Medulla oblongata (tissue), 1 donor: ENCODE results near the gene CPED1.
"Not testable (repeated sequence)": the region's sequence is repeated elsewhere in the genome, so short reads cannot be mapped to it uniquely, and the experiment has no call there.

Experiments used
- DNase-seq: peaks from one replicate; pipeline ENCODE4 v3.0.0-alpha.2; 2015; ENCODE audit errors: extremely low spot score

Gene CPED1

DNA sequence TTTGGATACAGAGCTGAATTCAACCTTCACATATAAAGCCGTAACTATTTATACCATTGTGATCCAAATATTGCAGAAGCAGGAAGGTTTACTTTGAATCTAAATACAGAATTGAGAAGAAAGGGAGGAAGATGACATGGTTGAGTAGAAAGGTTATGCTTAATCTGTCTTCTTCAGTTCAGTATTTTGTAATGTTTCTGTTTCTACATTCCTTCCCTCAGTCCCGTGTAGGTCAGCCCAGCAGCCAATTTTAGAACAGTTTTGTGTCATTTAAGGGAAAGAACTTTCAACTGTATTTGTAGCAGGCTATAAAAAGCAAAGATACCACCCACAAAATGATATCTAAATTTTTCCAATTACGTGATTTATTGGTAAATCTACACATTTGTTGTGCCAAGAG, 97.4 kb downstream of the CPED1 start:
- DNase-seq = no peak

DNA sequence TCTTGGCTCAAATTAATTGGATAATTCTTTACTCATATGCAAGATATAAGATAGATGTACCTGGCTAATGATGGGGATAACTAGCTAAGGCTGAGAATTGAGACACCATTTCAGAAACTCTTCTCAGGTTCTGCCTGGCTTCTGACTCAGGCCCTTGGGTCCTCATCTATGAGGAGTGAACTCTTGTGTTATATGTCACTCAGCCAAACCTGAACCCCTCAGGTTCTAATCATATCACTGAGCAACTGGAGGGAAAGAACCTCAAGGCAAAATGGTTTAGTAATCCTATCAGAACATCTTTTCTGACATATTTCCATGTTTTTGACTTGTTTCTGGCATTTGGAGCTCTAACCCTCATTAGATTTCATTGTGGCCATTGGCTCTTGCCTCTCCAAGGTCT, 100.4 kb downstream of the CPED1 start:
- no peak for DNase-seq

DNA sequence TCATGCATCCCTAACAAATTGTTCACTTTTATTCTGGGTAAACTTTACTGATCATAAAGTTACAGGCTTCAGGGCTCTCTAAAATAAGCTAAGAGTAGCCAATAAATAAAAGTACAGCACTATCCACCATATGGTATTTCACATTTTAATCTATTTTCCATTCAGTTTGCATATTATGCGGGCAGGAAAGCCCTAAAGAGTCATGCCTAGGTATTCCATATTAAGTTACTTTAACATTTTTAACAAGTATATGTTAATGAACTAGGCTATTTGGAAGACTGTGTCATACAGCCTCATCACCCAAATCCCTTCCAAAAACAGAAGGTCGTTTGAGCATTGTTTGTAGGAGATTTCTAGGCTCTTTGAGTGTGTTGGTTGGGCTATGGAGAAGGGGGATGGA, 106.3 kb downstream of the CPED1 start:
- no peak for DNase-seq

DNA sequence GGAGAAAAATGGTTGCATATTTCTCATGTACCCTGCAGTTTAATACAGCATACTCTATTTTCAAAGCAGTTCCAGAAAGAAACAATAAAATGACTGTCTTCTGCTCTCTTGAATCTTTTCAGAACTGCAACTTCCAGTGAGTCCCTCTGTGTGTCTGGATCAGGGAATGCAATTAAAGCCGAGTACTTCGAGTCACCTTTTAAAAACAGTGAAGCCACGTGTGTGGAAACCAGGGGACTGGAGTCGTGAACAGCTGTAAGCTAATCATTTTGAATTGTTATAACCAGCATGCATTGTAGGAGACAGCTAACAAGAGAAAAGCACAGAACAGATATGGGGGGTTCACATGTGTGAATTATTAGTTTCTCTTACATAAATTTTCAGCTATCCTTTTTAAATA, 109.1 kb downstream of the CPED1 start:
- no peak for DNase-seq

DNA sequence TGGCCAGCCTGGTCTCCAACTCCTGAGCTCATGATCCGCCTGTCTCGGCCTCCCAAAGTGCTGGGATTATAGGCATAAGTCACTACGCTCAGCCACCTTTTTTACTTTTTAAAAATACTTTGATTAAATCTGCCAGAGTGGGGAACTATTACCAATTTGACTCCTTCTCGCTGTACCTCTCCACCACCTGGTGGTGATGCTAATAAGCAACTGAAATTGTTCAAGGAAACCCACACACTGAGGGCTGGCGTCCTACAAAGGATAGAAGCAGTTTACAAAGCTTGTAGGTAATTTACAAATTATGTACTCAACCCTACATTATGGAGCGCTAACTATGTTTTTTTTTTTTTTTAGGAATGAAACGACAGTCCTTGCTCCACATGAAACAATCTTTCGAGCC, 111.1 kb downstream of the CPED1 start:
- no peak for DNase-seq

DNA sequence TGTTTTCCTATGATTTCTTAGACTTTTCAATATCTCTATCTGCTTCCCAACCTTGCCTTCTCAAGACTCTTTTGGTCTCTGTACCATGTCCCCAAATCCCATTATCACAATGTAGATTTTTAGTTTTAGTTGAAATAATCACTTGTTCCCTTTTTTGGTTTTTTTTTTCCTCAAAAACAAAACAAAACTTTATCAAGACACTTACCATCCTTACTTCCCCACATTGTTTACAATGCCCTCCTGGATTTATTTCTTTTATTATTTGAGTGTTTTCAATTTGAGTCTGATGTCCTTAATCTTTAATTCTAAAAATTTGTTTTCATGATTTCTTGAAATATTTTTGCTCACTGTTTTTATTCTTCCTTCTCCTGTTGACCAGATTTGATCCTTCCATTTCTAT, 112.6 kb downstream of the CPED1 start:
- no peak for DNase-seq

DNA sequence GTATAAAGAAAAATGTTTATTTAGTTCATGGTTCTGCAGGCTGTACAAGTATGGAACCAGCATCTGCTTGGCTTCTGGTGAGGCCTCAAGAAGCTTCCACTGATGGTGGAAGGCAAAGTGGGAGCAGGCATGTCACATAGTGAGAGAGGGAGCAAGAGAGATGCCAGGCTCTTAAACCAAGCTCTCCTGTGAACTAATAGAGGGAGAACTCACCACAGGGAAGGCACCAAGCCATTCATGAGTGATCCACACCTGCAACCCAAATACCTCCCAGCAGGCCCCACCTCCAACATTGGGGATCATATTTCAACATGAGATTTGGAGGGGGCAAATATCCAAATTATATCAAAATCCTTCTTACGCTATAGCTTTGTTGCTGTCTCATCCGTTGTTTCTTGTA, 113.1 kb downstream of the CPED1 start:
- DNase-seq = no peak

DNA sequence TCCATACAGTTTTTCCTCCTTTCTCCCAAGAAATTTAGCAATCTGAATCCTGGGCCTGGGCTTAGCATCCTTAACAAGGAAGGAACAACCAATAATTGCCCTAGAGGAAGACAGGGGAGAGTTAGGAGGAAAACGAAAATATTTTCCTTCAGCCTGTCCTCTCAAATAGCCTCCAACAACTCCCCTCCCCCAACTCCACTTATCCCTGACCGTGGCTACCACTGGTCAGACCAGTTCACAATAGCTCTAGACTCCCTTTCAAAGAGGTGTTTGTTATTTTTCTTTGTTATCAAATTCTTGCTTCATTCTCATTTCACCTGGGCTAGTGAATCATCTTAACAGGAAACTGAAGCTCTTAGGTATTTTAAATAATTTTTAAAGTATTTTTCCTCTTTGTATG, 114.1 kb downstream of the CPED1 start:
- no peak for DNase-seq

DNA sequence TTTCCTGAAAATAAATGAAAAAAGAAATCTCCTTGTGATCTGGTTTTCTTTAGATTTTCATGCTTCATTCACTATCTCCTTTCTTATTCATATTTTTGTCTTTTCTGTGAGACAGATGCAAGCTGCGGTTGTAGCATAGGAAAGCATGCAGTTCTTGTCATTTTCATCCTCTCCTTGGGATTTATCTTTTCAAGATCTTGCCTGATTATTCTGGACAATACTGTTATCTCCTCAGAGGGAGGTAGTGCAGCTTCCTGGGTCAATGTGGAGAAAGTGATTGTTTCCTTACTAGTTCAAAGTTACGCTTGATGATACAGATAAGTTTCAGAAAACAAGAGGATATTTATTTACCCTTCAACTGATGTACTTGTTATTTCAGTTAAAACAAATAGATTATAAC, 114.6 kb downstream of the CPED1 start:
- no peak for DNase-seq

DNA sequence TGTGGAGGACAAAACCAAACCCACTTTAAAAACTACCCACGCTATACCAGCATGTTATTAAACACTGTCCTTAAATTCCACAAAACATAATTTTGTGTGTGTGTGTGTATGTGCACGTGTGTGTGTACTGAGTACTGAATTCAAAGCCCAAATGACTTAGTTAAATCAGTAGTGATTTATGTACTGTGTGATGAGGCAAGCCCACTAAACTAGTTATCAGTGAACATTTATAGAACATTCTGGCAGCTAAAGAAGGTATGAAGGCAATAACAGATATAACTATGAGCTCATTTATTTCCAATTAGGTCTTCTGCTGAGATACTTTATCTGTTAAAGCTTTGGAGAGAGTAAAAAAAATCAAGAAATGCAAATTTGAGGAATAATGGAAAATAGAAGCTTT, 115.1 kb downstream of the CPED1 start:
- no peak for DNase-seq

DNA sequence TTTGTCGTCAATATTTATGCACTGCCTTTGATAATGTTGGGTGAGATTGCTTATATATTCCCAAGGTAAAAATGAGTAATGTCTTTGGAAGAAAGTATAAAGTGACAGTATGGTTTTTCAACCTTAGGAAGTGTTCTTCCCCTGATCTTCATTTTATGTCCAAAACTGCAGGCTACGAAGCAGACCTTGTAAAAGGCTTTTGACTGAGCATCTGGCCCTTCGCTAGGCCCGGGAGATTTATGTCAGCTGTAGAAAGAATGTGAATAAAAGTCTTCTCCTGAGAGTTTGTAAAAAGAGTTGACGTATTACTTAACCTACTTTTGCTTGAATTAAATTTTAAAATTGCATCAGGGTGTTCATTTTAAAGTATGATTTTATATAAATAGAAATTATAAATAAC, 116.8 kb downstream of the CPED1 start:
- DNase-seq = no peak

DNA sequence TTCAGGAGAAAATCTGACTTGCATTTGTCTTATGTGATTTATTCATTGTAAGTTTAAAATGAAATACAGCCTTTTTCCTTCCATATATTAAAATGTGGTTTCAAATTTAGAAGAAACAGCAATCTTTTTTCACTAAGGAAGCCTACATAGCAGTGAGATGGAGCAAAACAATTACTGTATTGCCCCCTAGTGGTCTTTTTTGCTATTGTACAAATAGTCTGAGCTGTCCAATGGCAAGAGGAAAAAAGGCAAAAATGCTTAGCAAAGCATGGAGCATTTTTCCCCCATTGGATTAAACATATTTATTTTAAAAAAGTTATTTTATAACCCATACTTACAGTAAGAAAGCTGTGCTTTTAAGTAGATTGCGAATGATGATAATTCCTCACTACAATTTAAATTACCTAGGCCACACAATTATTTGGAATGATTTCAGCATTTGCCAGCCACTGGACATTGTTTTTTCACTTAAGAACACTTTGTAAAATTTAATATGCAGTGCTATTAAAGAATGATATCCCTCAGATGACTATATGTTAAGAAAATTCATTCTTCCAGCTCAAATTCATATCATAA, 119.5 kb downstream of the CPED1 start:
- peak; percentile 86 for DNase-seq

DNA sequence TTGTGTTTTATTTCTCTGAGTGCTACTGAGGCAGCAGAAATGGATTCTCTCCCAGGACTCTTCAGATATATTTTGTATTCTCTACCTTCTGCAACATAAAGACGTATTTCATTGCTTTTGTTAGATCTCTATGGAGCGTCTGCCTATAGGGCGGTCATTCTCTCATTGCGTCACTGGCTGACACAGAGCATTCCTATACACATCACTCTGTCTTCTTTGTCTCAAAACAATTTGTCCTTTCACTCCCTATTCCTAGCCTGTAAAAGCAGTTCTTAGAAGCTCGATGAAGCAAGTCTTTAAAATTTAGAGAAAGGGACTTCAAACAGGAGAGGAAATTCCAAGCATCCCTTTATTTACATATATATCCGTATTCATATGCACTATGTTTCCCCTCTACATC, 120.6 kb downstream of the CPED1 start:
- DNase-seq = peak; percentile 36

DNA sequence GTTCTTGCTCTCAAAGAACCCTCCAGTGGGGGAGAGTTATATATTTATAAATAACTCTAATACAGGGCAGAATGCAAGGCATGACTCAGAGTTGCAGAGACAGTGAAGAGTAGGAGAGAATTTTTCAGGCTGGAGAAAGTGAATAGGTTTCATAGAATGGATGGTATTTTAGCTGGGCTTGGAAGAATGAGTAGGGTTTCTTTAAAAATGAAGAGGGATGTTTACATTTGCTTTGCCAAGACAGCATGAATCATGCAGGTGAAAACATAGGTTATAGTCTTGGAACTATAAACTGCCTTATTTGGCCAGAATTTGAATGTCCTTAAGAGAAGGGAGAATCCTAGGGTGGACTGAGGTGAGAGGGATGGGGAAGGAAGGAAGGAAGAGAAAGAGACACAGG, 124.8 kb downstream of the CPED1 start:
- DNase-seq = no peak

DNA sequence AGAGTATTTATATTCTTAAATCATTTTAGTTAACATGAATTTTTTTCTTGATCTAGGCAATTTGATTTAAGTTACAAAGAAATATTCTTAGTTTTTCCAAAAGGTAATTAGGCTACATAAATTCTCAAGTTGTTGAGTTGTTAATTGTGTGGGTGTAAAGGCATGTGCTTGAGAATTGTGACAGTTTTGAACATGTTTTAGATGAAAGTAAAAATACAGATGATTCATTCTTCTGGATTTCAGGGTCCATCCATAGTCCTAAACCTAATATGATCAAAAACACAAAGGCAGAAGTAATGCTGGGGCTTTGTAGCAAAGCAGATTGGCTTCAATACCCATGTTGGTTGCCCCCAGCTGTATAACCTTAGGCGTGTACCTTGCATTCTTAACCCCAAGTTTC, 127.9 kb downstream of the CPED1 start:
- no peak for DNase-seq

DNA sequence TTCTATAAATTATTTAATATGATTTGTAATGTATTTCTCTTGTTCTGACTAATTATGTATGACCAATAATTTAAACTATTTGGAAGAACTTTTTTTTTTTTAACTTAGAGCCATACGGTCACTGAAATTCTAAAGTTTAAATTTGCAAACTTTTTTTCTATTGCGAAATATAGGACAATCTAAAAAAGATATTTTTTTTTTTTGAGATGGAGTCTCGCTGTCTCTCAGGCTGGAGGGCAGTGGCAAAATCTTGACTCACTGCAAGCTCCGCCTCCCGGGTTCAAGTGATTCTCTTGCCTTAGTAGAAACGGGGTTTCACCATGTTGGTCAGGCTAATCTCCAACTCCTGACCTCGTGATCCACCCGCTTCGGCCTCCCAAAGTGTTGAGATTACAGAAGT, 130.5 kb downstream of the CPED1 start:
- no peak for DNase-seq

DNA sequence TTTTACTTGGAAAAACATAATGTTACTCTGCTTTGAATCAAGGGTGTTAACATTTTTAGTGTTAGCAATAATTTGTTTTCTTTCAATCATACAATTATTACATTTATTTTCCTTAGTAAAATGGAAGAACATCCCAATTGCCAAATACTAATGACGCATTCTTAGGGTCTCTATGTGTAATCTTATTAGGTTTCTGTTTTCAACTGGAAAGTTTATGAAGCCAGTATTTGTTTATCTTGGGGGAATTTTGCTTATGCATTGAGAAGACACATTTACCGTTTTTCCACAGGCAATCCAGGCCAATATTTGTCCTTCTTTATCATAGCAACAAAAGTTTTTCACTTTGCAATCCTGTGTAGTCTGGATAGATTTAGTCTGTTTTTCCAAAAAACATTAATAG, 134.5 kb downstream of the CPED1 start:
- no peak for DNase-seq

DNA sequence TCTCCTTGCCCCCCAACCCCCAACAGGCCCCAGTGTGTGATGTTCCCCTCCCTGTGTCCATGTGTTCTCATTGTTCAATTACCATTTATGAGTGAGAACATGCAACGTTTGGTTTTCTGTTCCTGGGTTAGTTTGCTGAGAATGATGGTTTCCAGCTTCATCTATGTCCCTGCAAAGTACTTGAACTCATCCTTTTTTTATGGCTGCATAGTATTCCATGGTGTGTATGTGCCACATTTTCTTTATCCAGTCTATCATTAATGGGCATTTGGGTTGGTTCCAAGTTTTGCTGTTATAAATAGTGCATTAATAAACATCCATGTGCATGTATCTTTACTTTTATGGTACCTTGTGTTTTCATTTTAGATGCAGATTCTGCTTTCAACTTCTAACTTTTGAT, 136.9 kb downstream of the CPED1 start:
- DNase-seq = not testable (repeated sequence)

DNA sequence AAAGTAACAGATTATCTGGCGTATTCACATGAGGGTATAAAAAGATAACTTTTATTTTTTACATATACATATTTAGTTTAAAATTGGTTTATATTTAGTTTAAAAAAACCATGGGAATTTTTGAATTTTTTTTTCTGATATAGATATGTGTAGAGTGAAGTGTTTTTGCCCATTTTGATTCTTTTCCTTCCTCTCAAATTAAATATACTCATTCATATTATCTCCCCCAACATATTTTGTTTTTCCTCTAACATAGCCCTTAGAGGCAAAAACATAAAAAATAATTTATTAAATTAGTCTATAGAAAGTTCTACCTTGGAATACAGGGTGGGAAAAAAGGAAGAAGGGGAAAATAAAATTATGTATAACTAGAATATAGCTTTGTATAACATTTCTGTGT, 137.7 kb downstream of the CPED1 start:
- no peak for DNase-seq

DNA sequence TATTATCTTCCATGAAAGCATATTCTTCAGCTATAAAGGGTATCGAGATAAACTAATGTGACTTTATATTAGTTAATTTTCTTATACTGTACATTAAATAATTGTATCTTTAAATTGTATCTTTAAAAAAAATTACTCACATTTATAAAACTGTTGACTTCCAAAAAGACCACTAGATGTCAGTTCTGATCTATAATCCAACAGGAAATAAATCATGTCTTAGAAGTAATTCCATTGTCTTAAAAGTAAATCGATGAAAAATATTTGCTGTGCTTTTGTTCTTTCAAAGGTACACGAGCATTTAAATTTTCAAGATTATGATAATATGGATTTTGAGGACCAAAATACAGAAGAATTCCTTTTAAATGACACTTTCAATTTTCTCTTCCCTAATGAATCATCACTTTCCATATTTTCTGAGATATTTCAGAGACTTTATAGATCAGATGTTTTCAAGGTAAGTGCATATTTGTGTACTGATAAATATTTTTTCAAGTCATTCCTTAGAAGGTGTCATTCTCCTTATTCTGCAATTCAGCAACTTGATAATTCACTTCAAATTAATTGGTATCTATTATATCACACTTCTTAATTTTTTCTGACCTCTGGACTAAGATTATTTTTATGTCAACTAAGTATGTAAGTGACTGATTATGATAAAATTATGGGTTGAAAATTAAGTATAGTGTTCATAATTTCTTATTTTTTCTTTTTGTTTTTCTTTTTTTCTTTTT, 138.5 kb downstream of the CPED1 start:
- no peak for DNase-seq

DNA sequence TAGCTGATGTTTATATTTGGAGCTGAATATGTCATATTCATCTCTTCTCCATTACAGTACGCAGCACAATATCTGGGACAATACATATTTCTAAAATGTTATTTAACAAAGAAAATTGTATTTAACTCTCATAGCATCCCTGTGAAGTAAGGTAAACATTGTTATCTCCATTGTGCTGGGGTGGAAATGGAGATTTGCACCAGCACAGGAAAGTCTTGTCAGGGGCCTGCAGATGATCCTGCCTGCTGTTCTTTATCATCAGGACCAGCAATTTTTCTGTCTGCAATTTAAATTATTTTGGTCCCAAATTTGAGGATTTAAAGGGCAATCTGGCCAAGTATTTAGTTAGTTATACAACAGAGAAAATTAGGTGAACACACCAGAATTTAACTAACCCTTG, 144.4 kb downstream of the CPED1 start:
- DNase-seq = no peak

DNA sequence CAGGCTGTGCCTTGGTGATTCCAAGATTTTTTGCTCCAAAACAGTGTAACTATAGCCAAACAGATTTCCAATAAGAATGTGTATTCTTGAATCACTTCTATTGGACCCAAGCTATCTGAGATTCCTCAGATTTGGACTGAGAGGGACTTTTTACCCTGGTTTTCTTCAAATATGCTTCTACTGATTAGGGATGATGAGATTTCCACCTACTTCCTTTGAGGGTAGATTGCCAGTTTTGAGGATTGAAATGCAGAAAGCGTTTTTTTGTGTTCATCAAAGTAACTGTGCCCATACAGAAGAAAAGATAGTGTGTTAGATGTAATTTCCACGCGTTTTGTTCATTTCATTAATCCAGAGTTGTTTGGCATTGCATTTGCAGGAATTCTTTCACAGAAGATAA, 144.9 kb downstream of the CPED1 start:
- no peak for DNase-seq

DNA sequence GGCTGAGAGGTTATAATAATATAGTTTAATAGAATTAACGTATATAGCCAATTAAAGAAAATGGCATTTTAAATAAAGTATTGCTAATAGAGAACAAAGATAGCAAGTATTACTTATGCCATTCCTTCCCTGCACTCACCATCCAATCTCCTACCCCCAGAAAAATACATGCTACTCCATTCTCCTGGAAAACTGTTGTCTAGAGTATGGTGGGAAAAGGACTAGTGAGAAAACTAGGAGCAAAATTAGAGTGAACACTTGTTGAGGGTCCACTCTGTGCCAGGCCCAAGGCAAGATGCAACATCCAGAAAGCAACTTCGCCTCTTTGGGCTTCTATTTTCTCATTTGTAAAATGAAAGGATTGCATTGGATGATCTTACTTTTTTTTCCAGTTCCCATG, 149.1 kb downstream of the CPED1 start:
- no peak for DNase-seq
